Activated naive CD8-positive, alpha-beta T cell (primary cell): ENCODE results near the gene EIF4B.
"Not testable (repeated sequence)": the region's sequence is repeated elsewhere in the genome, so short reads cannot be mapped to it uniquely, and the experiment has no call there.

Source experiments
- H3K27ac Mint-ChIP-seq: one replicate; pipeline ENCODE4 v1.8.0; 2021; ENCODE audit warnings: mixed read lengths
- H3K27me3 Mint-ChIP-seq: one replicate; pipeline ENCODE4 v1.8.0; 2021; ENCODE audit warnings: mixed read lengths
- H3K36me3 Mint-ChIP-seq: one replicate; pipeline ENCODE4 v1.8.0; 2021; ENCODE audit warnings: mixed read lengths
- H3K4me1 Mint-ChIP-seq: one replicate; pipeline ENCODE4 v1.8.0; 2021; ENCODE audit warnings: low read depth, mixed read lengths
- H3K4me3 Mint-ChIP-seq: one replicate; pipeline ENCODE4 v1.8.0; 2021; ENCODE audit warnings: mild to moderate bottlenecking, mixed read lengths
- H3K9me3 Mint-ChIP-seq: one replicate; pipeline ENCODE4 v1.8.0; 2021; ENCODE audit warnings: low read depth, mixed read lengths

EIF4B gene

GRCh38 chr12:53012928-53013327 is 6.7 kb downstream of the EIF4B start:
- H3K27me3 Mint-ChIP-seq = no peaks in the 10 kb centered on the region
- peak overlapping the region; percentile 61 for H3K27ac Mint-ChIP-seq
- H3K4me3 Mint-ChIP-seq = peak overlapping the region; percentile 46
- peaks cover 12% of the 10 kb centered on the region for H3K36me3 Mint-ChIP-seq
- H3K9me3 Mint-ChIP-seq = no peaks in the 10 kb centered on the region
- H3K4me1 Mint-ChIP-seq = peaks cover 69% of the 10 kb centered on the region

DNA sequence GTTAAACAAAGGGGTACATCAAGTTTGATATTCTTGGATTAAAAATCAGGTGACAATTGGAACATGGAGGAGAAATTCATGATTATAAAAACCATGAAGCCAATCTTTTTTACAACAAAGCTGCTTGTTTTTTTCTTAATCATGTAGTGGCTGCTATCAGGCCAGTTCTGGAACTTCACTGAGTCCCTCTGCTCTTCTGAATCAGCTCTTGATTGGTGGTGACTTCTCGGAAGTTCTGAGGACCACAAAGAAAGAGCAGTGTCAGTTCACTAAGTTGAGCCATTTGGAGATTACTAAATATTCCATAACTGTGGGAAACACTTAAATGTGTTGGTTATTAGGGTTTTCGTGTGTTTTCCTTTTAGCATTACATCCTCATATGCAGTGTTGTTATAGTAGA is 8.5 kb downstream of the EIF4B start:
- peaks cover 54% of the 10 kb centered on the region for H3K4me1 Mint-ChIP-seq
- H3K36me3 Mint-ChIP-seq = peaks cover 9% of the 10 kb centered on the region
- no peak overlapping the region for H3K4me3 Mint-ChIP-seq
- H3K27me3 Mint-ChIP-seq = no peaks in the 10 kb centered on the region
- H3K9me3 Mint-ChIP-seq = no peaks in the 10 kb centered on the region
- H3K27ac Mint-ChIP-seq = peak overlapping the region; percentile 86

DNA sequence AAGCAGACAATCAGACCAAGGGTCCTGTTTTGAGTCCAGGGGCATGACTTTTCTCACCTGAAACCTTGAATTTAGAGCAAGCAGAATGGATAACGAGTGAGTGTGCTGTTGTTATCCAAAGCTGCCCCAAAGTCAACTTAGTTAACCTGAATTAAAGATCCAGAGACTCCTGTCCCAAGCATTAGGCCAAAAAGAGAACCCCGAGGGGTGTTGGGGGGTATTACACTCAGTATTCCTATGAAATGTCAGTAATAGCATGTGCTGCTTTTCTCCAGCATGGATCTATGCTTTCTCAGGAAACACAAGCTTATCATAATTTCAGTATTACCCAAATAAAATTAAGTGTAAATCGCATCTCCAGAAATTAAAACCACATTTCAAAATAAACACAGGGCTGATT is 19.0 kb downstream of the EIF4B start:
- H3K9me3 Mint-ChIP-seq = no peaks in the 10 kb centered on the region
- H3K27ac Mint-ChIP-seq = peak overlapping the region; percentile 28
- peaks cover 6% of the 10 kb centered on the region for H3K4me1 Mint-ChIP-seq
- peaks cover 8% of the 10 kb centered on the region for H3K36me3 Mint-ChIP-seq
- no peak overlapping the region for H3K4me3 Mint-ChIP-seq
- H3K27me3 Mint-ChIP-seq = no peaks in the 10 kb centered on the region

DNA sequence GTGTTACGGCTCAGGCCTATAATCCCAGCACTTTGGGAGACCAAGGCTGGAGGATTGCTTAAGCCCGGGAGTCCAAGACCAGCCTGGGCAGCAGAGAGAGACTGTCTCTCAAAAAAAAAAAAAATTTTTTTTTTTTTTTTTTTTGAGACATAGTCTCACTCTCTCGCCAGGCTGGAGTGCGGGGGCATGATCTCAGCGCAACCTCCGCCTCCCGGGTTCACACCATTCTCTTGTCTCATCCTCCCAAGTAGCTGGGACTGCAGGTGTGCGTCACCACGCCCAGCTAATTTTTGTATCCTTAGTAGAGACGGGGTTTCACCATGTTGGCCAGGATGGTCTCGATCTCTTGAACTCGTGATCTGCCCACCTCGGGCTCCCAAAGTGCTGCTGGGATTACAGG is 20.8 kb downstream of the EIF4B start:
- H3K4me3 Mint-ChIP-seq, H3K27ac Mint-ChIP-seq, H3K27me3 Mint-ChIP-seq, H3K9me3 Mint-ChIP-seq, H3K4me1 Mint-ChIP-seq: not testable (repeated sequence)
- peaks cover 10% of the 10 kb centered on the region for H3K36me3 Mint-ChIP-seq

DNA sequence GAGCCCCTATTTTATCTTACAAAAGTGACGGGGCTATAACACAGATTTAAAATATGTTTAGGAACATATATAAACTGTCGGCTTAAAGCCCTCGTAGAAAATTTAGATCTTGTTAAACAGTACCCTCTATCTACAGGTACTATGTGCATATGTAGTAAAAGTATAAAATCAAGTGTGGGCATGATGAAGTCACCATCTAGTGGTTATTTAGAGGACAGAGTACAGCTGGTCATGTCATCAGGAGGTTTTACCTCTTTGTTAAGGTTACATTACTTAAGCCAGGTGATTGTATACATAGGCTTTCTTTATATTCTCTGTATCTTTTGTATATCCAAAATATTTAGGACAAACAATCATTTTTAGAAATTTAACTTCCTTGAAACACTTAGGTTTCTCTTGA is 25.4 kb downstream of the EIF4B start:
- no peak overlapping the region for H3K27ac Mint-ChIP-seq
- no peaks in the 10 kb centered on the region for H3K9me3 Mint-ChIP-seq
- H3K4me1 Mint-ChIP-seq = peaks cover 8% of the 10 kb centered on the region
- peaks cover 13% of the 10 kb centered on the region for H3K36me3 Mint-ChIP-seq
- no peaks in the 10 kb centered on the region for H3K27me3 Mint-ChIP-seq
- H3K4me3 Mint-ChIP-seq = no peak overlapping the region

DNA sequence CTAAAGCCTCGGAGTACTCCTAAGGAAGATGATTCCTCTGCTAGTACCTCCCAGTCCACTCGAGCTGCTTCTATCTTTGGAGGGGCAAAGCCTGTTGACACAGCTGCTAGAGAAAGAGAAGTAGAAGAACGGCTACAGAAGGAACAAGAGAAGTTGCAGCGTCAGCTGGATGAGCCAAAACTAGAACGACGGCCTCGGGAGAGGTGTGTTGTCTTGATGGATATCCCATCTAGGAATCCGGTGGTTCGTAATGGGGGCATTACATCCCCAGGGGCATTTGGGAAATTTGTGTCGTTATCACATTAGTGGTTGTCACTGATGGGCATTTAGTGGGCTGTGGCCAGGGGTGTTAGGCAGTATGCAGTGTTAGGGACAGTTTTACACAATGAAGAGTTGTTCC is 27.6 kb downstream of the EIF4B start:
- H3K27ac Mint-ChIP-seq, H3K27me3 Mint-ChIP-seq, H3K4me3 Mint-ChIP-seq, H3K9me3 Mint-ChIP-seq: not testable (repeated sequence)
- peaks cover 14% of the 10 kb centered on the region for H3K36me3 Mint-ChIP-seq
- H3K4me1 Mint-ChIP-seq = peaks cover 19% of the 10 kb centered on the region

DNA sequence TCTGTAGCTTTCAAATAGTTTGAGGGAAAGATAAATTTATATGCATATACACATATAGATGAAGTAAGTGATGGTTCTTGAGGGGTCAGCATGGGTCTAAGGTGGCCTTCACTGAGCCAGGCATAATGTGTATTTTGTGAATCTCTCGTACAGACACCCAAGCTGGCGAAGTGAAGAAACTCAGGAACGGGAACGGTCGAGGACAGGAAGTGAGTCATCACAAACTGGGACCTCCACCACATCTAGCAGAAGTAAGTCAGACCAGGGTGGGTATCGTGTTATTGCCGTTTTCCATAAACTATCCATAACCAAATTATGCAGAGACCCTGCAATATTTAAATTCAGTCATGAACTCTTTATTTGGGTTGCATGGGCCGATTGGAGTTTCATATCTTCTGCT is 28.2 kb downstream of the EIF4B start:
- H3K9me3 Mint-ChIP-seq = no peaks in the 10 kb centered on the region
- H3K4me3 Mint-ChIP-seq = no peak overlapping the region
- peaks cover 25% of the 10 kb centered on the region for H3K4me1 Mint-ChIP-seq
- H3K27me3 Mint-ChIP-seq = no peaks in the 10 kb centered on the region
- peak overlapping the region; percentile 36 for H3K27ac Mint-ChIP-seq
- H3K36me3 Mint-ChIP-seq = peaks cover 15% of the 10 kb centered on the region

DNA sequence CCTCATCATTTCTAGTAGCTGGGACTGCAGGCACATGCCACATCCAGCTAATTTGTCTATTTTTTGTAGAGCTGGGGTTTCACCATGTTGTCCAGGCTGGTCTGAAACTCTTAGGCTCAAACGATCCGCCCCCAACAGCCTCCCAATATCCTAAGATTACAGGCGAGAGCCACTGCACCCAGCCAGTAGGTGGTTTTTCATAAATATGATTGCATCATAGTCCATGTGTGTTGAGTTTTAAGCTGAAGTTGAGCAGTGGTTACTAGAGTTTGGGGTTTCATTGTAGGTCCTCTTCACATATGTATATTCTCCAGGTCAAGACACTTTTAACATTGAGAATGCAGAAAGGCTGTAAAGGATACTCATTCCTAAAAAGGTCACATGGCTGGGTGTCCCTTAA is 30.5 kb downstream of the EIF4B start:
- Mint-ChIP-seq H3K4me1 (peaks cover 23% of the 10 kb centered on the region), H3K4me3 (no peak overlapping the region), H3K27ac (peak overlapping the region; percentile 73), H3K27me3 (no peaks in the 10 kb centered on the region), H3K9me3 (no peaks in the 10 kb centered on the region), H3K36me3 (peaks cover 13% of the 10 kb centered on the region)

DNA sequence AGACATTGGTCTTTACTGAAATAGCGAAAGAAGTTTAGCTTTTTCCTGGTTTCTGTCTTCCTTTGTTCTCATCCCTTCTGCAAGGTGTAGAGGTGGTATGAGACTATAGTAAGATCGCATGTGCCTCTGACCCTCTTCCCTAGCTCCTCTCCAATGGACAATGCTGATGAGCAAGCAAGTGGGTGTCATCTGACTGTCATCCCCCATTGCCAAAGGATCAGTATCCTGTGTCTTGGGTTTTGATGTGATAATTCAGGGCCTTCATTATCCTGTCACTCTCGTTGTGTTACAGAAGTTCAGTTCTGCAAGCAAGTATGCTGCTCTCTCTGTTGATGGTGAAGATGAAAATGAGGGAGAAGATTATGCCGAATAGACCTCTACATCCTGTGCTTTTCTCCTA is 33.6 kb downstream of the EIF4B start:
- H3K4me3 Mint-ChIP-seq = no peak overlapping the region
- peaks cover 7% of the 10 kb centered on the region for H3K36me3 Mint-ChIP-seq
- H3K4me1 Mint-ChIP-seq = peaks cover 19% of the 10 kb centered on the region
- no peak overlapping the region for H3K27ac Mint-ChIP-seq
- no peaks in the 10 kb centered on the region for H3K9me3 Mint-ChIP-seq
- no peaks in the 10 kb centered on the region for H3K27me3 Mint-ChIP-seq

DNA sequence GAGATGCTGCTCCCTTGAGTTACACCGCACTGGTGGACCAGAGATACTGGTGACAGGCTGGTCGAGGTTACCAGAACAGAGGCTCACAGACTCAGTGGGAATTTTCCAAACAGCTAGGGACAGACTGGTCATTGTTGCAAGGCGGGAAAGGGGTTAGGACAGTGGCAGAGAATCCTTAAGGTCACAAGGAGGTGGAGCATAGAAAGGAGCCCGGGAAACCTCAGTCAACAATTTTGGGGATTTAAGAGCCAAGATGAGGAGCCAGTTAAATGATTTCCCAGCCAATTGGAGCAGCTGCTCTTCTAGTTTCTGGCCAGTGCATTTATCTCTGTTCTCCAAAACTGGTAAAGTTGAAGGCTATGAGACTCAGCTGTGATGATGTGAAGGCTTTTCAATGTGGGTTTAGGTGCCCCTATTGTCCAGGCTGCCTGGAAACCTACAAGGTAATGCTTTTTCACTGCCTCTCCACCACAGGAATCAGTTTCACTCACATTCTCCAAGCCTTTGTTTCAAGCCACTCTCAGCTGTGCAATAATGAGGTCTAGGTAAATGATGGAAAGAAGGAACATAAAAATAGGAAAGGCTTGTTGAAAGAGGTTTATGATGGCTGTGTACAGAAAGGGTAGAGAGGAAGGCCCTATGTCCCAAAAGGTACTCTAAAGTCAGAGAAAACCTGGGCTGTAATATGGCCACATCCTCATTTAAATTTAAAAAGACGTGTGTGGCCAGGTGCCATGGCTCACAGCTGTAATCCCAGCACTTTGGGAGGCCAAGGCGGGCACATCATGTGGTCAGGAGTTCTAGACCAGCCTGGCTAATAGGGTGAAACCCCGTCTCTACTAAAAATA is 36.6 kb downstream of the EIF4B start:
- Mint-ChIP-seq H3K4me3 (no peak overlapping the region), H3K27ac (peak overlapping the region; percentile 46)

DNA sequence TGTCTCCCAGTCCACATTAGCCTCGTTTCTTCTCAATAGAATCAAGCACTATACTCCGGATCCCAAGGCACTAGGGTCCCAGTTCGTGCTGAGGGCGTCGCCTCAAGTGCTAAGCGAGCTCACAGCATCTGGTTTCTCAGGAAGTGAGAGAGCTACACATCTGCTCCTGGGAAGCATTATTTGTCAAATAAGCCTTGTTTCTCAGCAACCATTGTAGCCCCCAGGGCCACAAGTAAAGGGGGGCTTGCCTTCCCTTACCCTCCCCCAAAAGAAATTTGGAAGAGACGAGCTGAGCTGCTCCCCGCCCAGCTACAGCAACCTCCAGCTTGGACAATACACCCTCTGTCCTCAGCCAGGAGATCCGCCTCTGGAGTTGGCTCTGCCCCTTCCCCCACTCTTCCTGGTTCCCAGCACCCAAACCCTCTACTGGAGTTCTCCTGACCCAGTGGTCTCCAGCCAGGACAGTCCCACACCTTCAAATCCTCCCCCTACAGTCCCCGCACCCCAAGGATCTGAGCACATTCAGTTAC is 37.9 kb downstream of the EIF4B start:
- no peaks in the 10 kb centered on the region for H3K36me3 Mint-ChIP-seq
- no peak overlapping the region for H3K27ac Mint-ChIP-seq
- no peaks in the 10 kb centered on the region for H3K27me3 Mint-ChIP-seq
- no peaks in the 10 kb centered on the region for H3K9me3 Mint-ChIP-seq
- H3K4me3 Mint-ChIP-seq = no peak overlapping the region
- peaks cover 15% of the 10 kb centered on the region for H3K4me1 Mint-ChIP-seq

More for the DNA sequence above, 36.6 kb downstream of the EIF4B start:
- Mint-ChIP-seq H3K27me3 (no peaks in the 10 kb centered on the region), H3K36me3 (peaks cover 5% of the 10 kb centered on the region), H3K4me1 (peaks cover 22% of the 10 kb centered on the region), H3K9me3 (no peaks in the 10 kb centered on the region)

GRCh38 chr12:53044896-53045695 is 38.8 kb downstream of the EIF4B start:
- Mint-ChIP-seq H3K27ac (no peak overlapping the region), H3K4me1 (peaks cover 17% of the 10 kb centered on the region), H3K4me3 (peak overlapping the region; percentile 92), H3K27me3 (no peaks in the 10 kb centered on the region), H3K9me3 (no peaks in the 10 kb centered on the region), H3K36me3 (no peaks in the 10 kb centered on the region)

- Mint-ChIP-seq H3K4me3 (peak overlapping the region; percentile 92), H3K27ac (no peak overlapping the region), H3K36me3 (no peaks in the 10 kb centered on the region), H3K27me3 (no peaks in the 10 kb centered on the region), H3K4me1 (peaks cover 17% of the 10 kb centered on the region), H3K9me3 (no peaks in the 10 kb centered on the region)
Measured at GRCh38 chr12:53045696-53046045, 39.4 kb downstream of the EIF4B start.

GRCh38 chr12:53046655-53047220 is 40.5 kb downstream of the EIF4B start:
- Mint-ChIP-seq H3K4me3 (peak overlapping the region; percentile 92), H3K4me1 (peaks cover 17% of the 10 kb centered on the region), H3K9me3 (no peaks in the 10 kb centered on the region), H3K36me3 (no peaks in the 10 kb centered on the region), H3K27me3 (no peaks in the 10 kb centered on the region), H3K27ac (peak overlapping the region; percentile 85)
